HG02623 (cell line): ENCODE data around the gene SLC38A5.

Experiments used
- ATAC-seq: cut with Tn5 transposase; IDR thresholded peaks from one replicate; pipeline ENCODE4 v1.9.1; 2021; ENCODE audit warnings: moderate library complexity; ENCODE audit not compliant: unreplicated experiment

Gene SLC38A5

DNA sequence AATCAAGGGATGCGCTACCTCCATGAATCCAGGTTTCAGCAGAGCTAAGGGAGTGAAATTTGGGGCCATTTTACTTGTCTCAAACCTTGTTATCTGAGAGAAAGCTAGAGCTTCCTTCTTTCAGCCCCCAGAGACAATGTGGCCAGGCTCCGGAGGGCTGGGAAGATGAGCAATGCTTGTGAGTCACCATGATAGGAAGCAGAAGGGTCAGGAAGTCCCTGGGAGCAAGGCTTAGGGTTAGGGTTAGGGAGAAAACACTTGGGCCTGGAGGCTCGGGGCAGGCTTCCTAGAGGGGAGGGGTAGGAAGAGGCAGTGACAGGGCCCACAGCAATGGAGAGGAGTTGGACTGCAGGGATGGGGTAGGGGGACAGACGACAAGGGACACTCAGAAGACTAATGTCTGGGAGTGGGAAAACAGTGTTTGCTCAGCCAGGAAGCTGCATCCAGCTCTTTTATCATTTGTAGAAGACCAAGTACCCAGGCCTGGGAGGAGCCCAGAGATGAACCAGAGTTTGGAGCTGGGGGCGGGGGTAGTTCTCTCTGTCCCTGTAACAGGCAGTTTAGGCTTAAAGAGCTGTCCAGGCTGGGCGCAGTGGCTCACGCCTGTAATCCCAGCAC, 22.3 kb upstream of the SLC38A5 start:
- no peak for ATAC-seq

- no peak for ATAC-seq
These were observed 21.7 kb upstream of the SLC38A5 start for GRCh38 chrX:48491809-48492208.

- no peak for ATAC-seq
These were observed 20.6 kb upstream of the SLC38A5 start for GRCh38 chrX:48490661-48491060.

- no peak for ATAC-seq
These were observed 19.8 kb upstream of the SLC38A5 start for GRCh38 chrX:48489892-48490291.

DNA sequence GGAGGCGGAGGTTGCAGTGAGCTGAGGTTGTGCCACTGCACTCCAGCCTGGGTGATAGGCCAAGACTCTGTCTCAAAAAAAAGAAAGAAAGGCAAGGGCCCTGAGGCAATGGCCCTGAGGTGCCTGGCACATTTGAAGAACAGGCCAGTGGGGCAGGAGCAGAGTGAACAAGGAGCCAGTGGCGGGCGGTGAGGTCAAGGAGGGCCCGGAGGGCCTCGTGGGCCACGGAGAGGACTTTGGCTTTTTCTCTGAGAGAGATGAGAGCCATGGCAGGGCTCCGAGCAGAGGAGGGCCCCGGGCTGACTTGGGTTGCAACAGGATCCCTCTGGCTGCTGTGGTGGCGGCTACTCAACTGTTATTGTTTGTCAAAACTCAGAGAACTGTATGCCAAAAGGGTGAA, 19.2 kb upstream of the SLC38A5 start:
- no peak for ATAC-seq

DNA sequence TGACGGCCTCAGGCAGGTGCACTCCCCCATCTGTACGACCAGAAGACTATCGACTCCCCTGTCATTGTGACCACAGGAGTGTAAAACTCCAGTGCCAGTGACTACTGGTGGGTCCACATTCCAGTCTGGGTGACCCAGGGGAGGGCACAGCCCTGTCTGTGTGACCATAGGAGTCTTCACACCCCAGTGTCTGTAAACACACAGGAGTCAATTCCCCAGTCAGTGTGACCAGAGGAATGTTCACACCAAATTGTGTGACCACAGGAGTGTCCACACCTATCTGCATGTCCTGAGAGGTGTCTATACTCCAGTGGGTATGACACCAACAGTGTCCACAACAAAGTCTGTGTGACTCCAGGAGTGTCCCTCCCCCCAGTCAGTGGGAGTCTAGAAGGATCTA, 18.0 kb upstream of the SLC38A5 start:
- ATAC-seq = no peak

DNA sequence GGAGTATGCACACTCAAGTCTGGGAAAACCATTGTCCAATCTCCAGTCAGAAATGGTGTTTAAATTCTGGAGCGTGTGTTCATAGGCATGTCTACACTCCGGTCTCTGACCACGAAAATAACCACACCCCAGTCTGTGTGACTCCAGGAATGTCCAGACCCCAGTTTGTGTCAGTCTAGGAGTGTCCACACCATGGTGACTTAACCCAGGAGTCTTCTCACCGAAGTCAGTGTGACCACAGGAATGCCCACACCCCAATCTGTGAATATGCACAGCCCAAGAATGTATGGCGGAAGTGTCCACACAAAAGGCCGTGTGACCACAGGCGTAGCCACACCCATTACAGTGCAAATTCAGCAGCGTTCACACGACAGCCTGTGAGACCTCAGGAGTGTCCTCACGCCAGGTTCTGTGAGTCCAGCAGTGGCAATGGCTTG, 17.3 kb upstream of the SLC38A5 start:
- ATAC-seq = no peak

DNA sequence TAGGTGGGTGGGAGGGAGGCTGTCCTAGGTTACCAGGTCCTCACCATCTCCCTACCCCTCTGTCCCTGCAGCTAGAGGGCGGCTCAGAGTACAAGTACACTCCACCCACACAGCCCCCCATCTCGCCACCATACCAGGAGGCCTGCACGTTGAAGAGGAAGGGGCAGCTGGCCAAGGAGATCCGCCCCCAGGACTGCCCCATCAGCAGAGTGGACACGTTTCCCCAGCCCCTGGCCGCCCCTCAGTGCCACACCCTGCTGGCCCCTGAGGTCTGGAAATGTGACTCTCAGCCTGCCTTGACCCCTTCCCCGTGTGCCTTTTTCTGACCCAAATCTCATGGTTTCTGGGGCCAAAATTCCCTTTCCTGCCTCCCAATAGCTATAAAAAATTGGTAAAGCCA, 12.5 kb upstream of the SLC38A5 start:
- no peak for ATAC-seq

DNA sequence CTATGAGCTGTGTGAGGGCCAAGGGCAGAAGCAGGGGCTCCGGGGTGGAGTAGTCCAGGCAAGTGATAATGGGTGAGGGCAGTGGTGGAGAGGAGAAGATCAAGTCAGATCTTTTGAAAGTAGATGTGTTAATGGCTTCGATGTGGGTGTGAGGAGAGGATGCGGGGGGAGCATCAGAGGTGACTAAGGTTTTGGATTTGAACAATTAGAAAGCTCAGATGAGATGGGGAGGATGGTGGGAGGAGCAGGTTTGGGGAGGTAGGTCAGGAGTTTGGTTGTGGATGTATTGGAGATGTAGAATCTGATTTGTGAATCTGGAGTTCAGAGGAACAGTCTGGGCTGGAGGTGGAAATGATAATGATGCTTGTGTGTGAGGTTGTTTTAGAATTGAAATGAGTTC, 10.5 kb upstream of the SLC38A5 start:
- no peak for ATAC-seq

GRCh38 chrX:48480142-48480541, 10.1 kb upstream of the SLC38A5 start:
- no peak for ATAC-seq

DNA sequence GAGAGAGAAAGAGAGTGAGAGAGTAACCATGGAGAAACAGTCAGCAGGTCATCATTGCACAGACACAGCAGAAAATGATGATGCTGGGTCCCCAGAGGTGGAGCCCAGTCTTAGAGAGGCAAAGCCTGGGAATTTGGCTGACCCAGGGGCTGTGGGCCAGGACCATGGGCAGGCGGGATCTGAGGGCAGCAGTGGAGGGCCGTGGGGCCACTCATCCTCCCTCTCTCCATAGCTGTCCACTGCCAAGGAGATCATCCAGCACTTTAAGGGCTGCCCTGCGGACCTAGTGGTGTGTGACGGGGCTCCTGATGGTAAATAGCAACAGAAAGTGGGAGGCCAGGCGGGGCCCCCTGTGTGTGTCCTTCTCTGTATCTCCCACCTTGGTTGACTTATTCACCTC, 8.7 kb upstream of the SLC38A5 start:
- no peak for ATAC-seq

DNA sequence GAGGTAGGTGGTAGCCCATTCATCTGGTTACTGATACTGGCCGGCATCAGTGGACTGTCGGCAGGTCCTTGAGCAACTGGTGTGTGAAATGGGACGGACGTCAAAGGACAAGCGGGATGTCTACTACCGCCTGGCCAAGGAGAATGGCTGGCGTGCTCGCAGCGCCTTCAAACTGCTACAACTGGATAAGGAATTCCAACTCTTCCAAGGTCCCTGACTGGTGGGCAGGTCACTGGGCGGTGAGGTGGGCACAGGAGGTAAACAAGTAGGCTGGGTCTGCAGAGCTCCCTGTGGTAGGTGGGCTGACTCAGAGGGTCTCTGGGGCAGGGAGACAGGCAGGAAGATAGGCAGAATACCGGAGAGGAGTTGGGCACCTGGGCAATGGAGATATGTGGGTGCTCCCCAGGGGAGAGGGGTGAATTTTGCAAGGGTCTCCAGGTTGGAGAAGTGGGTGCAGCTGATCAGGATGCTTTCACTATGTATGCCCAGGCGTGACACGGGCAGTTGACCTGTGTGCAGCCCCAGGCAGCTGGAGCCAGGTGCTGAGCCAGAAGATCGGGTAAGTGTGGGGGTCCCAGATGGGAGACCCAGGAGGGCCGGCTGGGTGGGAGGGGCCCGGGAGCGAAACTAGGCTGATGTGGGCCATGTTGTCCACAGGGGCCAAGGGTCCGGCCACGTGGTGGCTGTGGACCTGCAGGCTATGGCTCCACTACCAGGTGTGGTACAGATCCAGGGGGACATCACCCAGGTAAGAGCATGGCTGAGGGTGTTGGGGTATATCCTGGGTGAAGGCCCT, 8.1 kb upstream of the SLC38A5 start:
- no peak for ATAC-seq

DNA sequence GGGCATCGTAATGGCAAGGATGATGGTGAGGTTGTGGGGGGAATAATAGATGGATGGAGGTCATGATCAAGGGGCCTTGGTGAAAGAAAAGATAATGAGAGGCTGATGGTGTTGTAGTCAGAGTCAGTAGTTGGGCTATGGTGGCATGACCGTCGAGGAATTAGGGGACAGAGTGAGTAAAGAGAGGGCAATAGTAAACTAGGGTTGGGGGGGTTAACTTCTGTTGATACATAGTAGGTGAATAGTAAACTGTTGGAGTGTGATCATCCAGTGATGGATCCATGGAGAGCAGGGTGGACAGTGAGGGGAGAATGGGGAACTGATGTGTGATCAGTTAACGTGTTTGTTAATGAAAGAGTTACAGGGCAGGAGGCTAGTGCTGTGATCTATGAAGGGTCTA, 6.9 kb upstream of the SLC38A5 start:
- no peak for ATAC-seq

GRCh38 chrX:48475774-48476577, 5.9 kb upstream of the SLC38A5 start, which contains the start of gene FTSJ1:
TSS of gene FTSJ1 (plus strand) at chrX:48476199. CDS start at chrX:48478048, 1,849 bp downstream.
- ATAC-seq = peak; percentile 76

DNA sequence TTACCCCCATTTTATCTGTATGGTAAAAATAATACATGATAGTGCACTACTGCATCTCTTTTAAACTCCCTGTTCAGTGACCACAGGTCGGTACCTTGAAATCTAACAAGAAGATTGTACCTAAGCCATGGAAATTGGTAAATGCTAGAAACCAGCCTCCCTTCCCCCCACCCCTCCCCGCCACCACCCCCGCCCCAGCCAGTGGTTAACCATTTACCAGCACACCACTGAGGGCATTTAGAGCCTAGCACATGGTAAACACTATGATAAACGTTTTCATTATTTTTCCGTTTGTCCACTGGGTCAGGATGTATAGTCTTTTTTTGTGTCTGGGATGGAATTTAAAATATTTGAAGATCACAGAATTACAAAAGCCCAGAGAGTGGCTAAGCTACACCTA, 5.2 kb upstream of the SLC38A5 start:
- ATAC-seq = no peak

GRCh38 chrX:48474581-48474980, 4.5 kb upstream of the SLC38A5 start:
- no peak for ATAC-seq

DNA sequence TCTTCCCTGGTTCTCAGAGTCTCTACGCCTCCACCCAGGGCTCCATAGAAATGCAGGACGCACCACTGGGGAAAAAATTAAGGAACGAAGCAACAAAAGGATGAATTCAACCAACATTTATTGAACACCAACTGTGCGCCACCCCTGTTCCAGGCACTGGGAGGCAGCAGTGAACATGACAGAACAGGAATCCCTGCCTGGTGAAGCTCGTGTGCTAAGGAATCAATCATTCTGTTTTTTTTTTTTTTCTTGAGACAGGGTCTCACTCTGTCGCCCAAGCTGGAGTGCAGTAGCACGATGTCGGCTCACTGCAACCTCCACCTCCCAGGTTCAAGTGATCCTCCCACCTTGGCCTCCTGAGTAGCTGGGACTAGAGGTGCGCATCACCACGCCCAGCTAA, 4.1 kb upstream of the SLC38A5 start:
- ATAC-seq = no peak

- ATAC-seq = no peak
These were observed 3.6 kb upstream of the SLC38A5 start for GRCh38 chrX:48473704-48473990.

DNA sequence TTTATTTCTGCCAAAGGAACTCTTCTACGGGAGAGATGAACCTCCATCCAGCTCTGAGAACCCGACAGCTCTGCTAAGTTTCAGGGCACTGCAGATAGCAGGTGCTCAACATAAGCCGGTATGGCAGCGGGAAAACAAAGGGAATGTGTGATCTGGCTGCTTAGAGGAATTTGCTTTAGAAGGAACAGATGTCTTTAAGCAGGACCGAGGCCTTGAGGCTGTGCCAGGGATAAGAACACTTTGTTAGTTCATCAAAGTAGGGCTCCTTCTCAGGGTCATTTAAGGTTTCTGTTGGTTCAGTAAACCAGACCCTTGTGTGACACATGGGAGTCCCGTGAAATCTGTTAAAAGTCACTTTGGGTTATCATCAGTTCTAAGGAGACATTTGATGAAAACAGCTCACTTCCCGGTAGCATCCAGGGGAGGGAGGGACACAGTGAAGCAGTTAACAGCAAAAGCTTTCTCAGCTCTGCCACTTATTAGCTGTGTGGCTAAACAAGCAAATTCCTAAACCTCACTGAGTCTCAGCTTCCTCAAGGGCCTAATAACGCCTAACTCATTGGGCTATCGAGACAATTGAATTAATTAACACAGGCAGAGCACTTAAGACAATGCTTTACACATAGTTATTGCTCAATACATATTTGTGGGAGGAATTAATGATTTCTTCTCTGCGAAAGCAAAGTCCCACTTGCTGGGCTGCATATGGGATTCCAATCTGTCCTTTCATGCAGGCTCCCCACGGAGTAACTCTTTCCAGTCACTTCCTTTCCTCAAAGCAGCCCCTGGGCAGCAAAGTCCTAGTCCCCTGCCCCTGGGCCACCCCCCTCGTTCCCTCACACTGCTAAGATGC, 3.0 kb upstream of the SLC38A5 start:
- ATAC-seq = no peak

DNA sequence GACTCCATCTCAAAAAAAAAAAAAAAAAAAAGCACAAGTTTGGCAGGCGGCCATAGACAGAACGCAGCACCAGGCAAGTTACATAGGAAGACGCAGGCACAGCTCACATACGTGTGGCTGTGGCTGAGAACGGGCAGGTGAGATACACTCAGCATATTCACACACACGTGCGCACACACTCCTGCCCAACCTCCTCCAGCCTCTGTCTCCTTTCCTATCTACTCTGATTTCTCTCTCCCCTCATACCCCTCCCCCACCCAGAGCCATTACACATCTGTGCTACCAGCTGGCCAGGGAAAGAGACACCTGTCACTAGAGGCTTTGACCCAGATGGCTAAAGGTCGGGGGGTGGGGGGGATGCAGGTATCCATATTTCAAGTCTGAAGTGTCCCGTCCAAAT, 2.2 kb upstream of the SLC38A5 start:
- ATAC-seq = no peak

DNA sequence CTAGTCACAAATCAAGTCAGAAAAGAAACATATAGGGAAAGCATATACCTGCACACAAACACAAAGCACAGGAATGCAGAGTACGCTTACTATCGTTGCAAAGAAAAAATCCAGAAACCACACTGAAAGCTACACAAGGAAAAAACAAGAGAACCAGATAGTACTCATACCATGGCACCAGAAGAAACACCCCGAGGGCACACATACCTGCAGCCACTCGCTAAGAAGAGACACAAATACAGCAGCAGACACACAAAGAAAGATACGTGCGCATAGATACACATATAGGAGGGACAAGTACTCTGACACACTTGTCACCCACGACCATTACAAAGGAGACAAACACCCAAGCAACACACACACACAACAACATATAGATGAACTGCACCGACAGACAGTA, 1.4 kb upstream of the SLC38A5 start:
- ATAC-seq = no peak
